HepG2 (cell line): ENCODE results near the gene MRPL18. TPM values are rescaled to one million over a fixed set of nuclear protein-coding genes. Genes with fewer than 3 reads are reported as not detected.

Experiments used
- BHLHE40 ChIP-seq: IDR thresholded peaks from 2 replicates; pipeline ENCODE4 v1.6.1; 2011; ENCODE audit warnings: low read length, improper control_type of control experiment
- CC2D1A ChIP-seq: sonication (generic); formaldehyde crosslinking; IDR thresholded peaks from 2 replicates; pipeline ENCODE4 v1.8.1; 2023; ENCODE audit warnings: mild to moderate bottlenecking, missing genetic modification reagents
- DPF2 ChIP-seq: sonication (generic); formaldehyde crosslinking; IDR thresholded peaks from 2 replicates; pipeline ENCODE4 v1.4.0; 2020; ENCODE audit warnings: mild to moderate bottlenecking, low read depth, missing genetic modification reagents, borderline replicate concordance
- ERF ChIP-seq: IDR thresholded peaks from 2 replicates; pipeline ENCODE4 v1.6.1; 2018; ENCODE audit warnings: missing biosample characterization, missing genetic modification reagents
- GABPB1 ChIP-seq: IDR thresholded peaks from 2 replicates; pipeline ENCODE4 v1.6.1; 2016; ENCODE audit warnings: mild to moderate bottlenecking, missing genetic modification reagents, moderate library complexity, missing compliant biosample characterization
- HIVEP1 ChIP-seq: sonication (generic); formaldehyde crosslinking; IDR thresholded peaks from 2 replicates; pipeline ENCODE4 v1.4.0; 2020; ENCODE audit warnings: mild to moderate bottlenecking, missing genetic modification reagents
- KMT2B ChIP-seq: IDR thresholded peaks from 2 replicates; pipeline ENCODE4 v1.6.1; 2016; ENCODE audit warnings: missing genetic modification reagents, missing compliant biosample characterization
- RBM22 ChIP-seq: fragments of 200-400 bp; formaldehyde crosslinking; optimal IDR thresholded peaks from 2 replicates; pipeline ENCODE3; 2017; ENCODE audit warnings: mild to moderate bottlenecking, low read length, moderate library complexity
- SP4 ChIP-seq: sonication (generic); formaldehyde crosslinking; IDR thresholded peaks from 2 replicates; pipeline ENCODE4 v1.8.1; 2023; ENCODE audit warnings: mild to moderate bottlenecking, missing genetic modification reagents
- ZNF24 ChIP-seq: fragments of 450-650 bp; IDR thresholded peaks from 2 replicates; pipeline ENCODE4 v1.6.1; 2017; ENCODE audit warnings: antibody characterized with exemption, mild to moderate bottlenecking
- ZNF256 ChIP-seq: sonication (generic); formaldehyde crosslinking; conservative IDR thresholded peaks from 2 replicates; pipeline ENCODE4 v1.4.0; 2020; ENCODE audit warnings: missing genetic modification reagents
- ZNF274 ChIP-seq: sonication (generic); formaldehyde crosslinking; IDR thresholded peaks from 2 replicates; pipeline ENCODE4 v1.5.1; 2020; ENCODE audit warnings: mild to moderate bottlenecking, missing genetic modification reagents
- ZNF432 ChIP-seq: sonication (generic); formaldehyde crosslinking; IDR thresholded peaks from 2 replicates; pipeline ENCODE4 v1.5.0; 2020; ENCODE audit warnings: missing genetic modification reagents, mild to moderate bottlenecking, borderline replicate concordance
- ZNF616 ChIP-seq: sonication (generic); formaldehyde crosslinking; IDR thresholded peaks from 2 replicates; pipeline ENCODE4 v1.5.0; 2020; ENCODE audit warnings: low read depth, mild to moderate bottlenecking, missing genetic modification reagents
- ZNF619 ChIP-seq: sonication (generic); formaldehyde crosslinking; IDR thresholded peaks from 2 replicates; pipeline ENCODE4 v1.4.0; 2020; ENCODE audit warnings: mild to moderate bottlenecking, missing genetic modification reagents
- polyA plus RNA-seq, 8 experiments: library from polyadenylated mRNA; depleted of rRNA in 3 of 8; stranded (reverse) in 7 of 8; unstranded in 1 of 8; fragments of >200 nt; fragmentation: Illumina TruSeq in 4 of 8; extraction: Trizol in 4 of 8; gene quantifications; 2 replicates each; pipeline versions ENCODE4 v1.2.1 to v1.2.3, GENCODE V29; 2011 to 2016; ENCODE audit warnings: low read depth in 4 of 8, missing spikeins in 1 of 8, mixed read lengths in 1 of 8; ENCODE audit not compliant: insufficient read depth in 1 of 8
- total RNA-seq, 5 experiments: library from RNA; depleted of rRNA; stranded (reverse); fragments of >200 nt; fragmentation: Illumina TruSeq; extraction: Trizol; gene quantifications; 2 replicates each; pipeline ENCODE4 v1.2.3, GENCODE V29; 2016; ENCODE audit warnings: low read depth in 1 of 5
- TF ChIP-seq, protein P1 (sequence below): sonication (generic); formaldehyde crosslinking; IDR thresholded peaks from 2 replicates; pipeline ENCODE4 v1.5.0; 2020; ENCODE audit warnings: missing genetic modification reagents
- TF ChIP-seq, protein P2 (sequence below): sonication (generic); formaldehyde crosslinking; IDR thresholded peaks from 2 replicates; pipeline ENCODE4 v1.8.1; 2022; ENCODE audit warnings: low read depth, mild to moderate bottlenecking, missing genetic modification reagents
- TF ChIP-seq, protein P3 (sequence below): sonication (generic); formaldehyde crosslinking; IDR thresholded peaks from 2 replicates; pipeline ENCODE4 v1.5.1; 2020; ENCODE audit warnings: missing genetic modification reagents, mild to moderate bottlenecking, borderline replicate concordance
- TF ChIP-seq, protein P4 (sequence below): sonication (generic); formaldehyde crosslinking; IDR thresholded peaks from 2 replicates; pipeline ENCODE4 v1.8.0; 2023; ENCODE audit warnings: mild to moderate bottlenecking, missing genetic modification reagents
- TF ChIP-seq, protein P5 (sequence below): IDR thresholded peaks from 2 replicates; pipeline ENCODE4 v1.6.1; 2016; ENCODE audit warnings: control low read depth
- TF ChIP-seq, protein P6 (sequence below): IDR thresholded peaks from 2 replicates; pipeline ENCODE4 v1.6.1; 2016; ENCODE audit warnings: missing compliant biosample characterization, missing genetic modification reagents, borderline replicate concordance

MRPL18 gene
- total and polyA plus RNA-seq, 2 of the 13 experiments (the other 11 are each of a cell fraction or from before 2014, with no cell fraction given): 85.6 to 176 TPM

DNA sequence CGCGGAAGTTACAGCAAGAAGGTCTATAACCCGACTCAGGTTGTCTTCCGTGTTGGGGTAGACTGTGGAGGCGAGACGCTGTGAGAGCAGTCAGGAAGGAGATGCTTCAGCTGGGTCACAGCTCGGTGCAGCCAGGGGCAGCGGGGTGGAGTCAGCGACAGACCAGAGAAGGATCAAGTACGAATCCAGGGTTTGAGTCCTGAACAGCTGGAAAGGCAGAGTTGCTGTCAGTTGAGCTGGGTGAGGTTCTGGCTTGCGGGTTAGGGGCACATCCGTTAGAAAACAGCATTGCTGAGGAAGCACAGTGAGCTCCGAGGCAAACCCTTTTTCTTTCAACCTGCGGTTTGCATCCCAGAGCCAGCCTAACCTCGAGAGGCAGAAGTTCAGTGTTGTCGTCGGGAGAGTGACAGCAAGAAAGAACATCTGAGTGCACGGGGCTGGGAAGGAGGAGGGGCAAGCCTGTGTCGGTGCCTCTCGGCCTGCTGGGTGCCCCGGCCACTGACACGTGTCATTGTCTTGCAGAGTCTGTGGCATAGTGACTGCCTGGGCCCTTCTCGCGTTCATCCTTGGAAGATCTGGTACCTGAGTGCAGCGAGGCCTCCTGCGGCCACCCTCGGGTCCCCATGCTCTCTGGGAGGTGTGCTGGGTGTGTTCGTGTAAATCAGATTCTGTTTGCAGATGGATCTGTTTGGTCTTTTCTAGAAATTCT lies 29.8 kb downstream of the MRPL18 start (continued):
- TF ChIP-seq, protein P1, sequence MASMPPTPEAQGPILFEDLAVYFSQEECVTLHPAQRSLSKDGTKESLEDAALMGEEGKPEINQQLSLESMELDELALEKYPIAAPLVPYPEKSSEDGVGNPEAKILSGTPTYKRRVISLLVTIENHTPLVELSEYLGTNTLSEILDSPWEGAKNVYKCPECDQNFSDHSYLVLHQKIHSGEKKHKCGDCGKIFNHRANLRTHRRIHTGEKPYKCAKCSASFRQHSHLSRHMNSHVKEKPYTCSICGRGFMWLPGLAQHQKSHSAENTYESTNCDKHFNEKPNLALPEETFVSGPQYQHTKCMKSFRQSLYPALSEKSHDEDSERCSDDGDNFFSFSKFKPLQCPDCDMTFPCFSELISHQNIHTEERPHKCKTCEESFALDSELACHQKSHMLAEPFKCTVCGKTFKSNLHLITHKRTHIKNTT: no peak
- TF ChIP-seq BHLHE40: no peak
- TF ChIP-seq RBM22: no peak
- no peak for TF ChIP-seq ZNF274
- TF ChIP-seq ZNF432 (CRISPR knock-in tag): no peak
- TF ChIP-seq HIVEP1 (CRISPR knock-in tag): peak; percentile 38; the same call in 1 of the 2 replicates
- TF ChIP-seq SP4 (CRISPR knock-in tag): peak; percentile 17; the same call in 1 of the 2 replicates
- TF ChIP-seq GABPB1 (CRISPR knock-in tag): peak; percentile 41
- TF ChIP-seq CC2D1A (CRISPR knock-in tag): no peak
- no peak for TF ChIP-seq ZNF24
- no peak for TF ChIP-seq ZNF616 (CRISPR knock-in tag)
- no peak for TF ChIP-seq DPF2
- TF ChIP-seq, protein P2, sequence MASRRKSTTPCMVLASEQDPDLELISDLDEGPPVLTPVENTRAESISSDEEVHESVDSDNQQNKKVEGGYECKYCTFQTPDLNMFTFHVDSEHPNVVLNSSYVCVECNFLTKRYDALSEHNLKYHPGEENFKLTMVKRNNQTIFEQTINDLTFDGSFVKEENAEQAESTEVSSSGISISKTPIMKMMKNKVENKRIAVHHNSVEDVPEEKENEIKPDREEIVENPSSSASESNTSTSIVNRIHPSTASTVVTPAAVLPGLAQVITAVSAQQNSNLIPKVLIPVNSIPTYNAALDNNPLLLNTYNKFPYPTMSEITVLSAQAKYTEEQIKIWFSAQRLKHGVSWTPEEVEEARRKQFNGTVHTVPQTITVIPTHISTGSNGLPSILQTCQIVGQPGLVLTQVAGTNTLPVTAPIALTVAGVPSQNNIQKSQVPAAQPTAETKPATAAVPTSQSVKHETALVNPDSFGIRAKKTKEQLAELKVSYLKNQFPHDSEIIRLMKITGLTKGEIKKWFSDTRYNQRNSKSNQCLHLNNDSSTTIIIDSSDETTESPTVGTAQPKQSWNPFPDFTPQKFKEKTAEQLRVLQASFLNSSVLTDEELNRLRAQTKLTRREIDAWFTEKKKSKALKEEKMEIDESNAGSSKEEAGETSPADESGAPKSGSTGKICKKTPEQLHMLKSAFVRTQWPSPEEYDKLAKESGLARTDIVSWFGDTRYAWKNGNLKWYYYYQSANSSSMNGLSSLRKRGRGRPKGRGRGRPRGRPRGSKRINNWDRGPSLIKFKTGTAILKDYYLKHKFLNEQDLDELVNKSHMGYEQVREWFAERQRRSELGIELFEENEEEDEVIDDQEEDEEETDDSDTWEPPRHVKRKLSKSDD (CRISPR knock-in tag): no peak
- TF ChIP-seq, protein P3, sequence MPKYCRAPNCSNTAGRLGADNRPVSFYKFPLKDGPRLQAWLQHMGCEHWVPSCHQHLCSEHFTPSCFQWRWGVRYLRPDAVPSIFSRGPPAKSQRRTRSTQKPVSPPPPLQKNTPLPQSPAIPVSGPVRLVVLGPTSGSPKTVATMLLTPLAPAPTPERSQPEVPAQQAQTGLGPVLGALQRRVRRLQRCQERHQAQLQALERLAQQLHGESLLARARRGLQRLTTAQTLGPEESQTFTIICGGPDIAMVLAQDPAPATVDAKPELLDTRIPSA (CRISPR knock-in tag): no peak
- TF ChIP-seq KMT2B: no peak
- TF ChIP-seq ZNF619: peak; percentile 67; the same call in 1 of the 2 replicates
- TF ChIP-seq, protein P4, sequence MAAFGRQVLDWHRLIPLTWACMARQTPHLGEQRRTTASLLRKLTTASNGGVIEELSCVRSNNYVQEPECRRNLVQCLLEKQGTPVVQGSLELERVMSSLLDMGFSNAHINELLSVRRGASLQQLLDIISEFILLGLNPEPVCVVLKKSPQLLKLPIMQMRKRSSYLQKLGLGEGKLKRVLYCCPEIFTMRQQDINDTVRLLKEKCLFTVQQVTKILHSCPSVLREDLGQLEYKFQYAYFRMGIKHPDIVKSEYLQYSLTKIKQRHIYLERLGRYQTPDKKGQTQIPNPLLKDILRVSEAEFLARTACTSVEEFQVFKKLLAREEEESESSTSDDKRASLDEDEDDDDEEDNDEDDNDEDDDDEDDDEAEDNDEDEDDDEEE (CRISPR knock-in tag): no peak
- no peak for TF ChIP-seq ERF (CRISPR knock-in tag)
- TF ChIP-seq, protein P5, sequence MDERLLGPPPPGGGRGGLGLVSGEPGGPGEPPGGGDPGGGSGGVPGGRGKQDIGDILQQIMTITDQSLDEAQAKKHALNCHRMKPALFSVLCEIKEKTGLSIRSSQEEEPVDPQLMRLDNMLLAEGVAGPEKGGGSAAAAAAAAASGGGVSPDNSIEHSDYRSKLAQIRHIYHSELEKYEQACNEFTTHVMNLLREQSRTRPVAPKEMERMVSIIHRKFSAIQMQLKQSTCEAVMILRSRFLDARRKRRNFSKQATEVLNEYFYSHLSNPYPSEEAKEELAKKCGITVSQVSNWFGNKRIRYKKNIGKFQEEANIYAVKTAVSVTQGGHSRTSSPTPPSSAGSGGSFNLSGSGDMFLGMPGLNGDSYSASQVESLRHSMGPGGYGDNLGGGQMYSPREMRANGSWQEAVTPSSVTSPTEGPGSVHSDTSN (CRISPR knock-in tag): peak; percentile 34; the same call in 1 of the 2 replicates
- no peak for TF ChIP-seq ZNF256 (CRISPR knock-in tag)
- TF ChIP-seq, protein P6, sequence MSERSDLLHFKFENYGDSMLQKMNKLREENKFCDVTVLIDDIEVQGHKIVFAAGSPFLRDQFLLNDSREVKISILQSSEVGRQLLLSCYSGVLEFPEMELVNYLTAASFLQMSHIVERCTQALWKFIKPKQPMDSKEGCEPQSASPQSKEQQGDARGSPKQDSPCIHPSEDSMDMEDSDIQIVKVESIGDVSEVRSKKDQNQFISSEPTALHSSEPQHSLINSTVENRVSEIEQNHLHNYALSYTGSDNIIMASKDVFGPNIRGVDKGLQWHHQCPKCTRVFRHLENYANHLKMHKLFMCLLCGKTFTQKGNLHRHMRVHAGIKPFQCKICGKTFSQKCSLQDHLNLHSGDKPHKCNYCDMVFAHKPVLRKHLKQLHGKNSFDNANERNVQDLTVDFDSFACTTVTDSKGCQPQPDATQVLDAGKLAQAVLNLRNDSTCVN (CRISPR knock-in tag): 0 out of 2 replicates have a peak, but pooled peaks have one; percentile 31
